Measurements from ENCODE around the gene PSAT1. TPM values are rescaled to one million over a fixed set of nuclear protein-coding genes. Genes with fewer than 3 reads are reported as not detected.

PSAT1 gene
- total and polyA plus RNA-seq, 2 of the 13 experiments (the other 11 are each of a cell fraction or from before 2014, with no cell fraction given): 135 to 229 TPM

DNA sequence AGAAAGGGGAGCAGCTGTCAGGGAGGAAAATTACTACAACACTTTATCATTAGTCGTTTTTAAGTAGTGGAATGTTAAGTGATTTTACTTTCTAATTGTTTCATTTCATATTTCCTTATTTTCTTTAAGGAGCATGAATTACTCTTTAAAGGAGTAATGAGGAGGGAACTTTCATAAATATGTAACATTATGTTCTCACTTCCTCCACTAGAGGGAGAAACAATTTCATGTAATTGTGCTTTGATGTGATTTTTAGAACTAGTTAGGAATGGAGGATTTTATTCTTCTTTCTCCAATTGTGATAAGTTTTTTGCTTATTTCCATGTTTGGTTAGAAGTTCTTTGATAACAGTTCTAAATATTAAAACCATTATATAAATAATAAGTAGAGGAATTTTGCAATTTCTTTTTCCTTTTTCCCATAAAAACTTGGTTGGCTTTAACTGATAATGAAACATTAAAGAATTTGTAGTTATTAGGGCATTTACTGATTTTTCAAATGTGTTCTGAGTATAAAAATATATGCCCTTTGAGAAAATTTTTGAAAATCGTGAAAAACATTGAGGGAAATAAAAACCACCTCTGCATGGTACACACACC, 35.4 kb upstream of the PSAT1 start:
- H4K20me1 ChIP-seq (ENCODE audit: insufficient read depth, low read length): no peaks in the 10 kb centered on the region
- no peaks in the 10 kb centered on the region for H3K9me3 ChIP-seq (ENCODE audit: low read length)
- POLR2A ChIA-PET: interaction anchor here (1.3 kb wide), 1 partner anchor 35 kb away, joined by 4 read pairs; no protein-coding TSS in a partner anchor
- no peak for ATAC-seq
- no peak overlapping the region for H3K27ac ChIP-seq (ENCODE audit: extremely low read length, insufficient read depth, low read length)
- peak; percentile 23 for DNase-seq (ENCODE audit: low spot score)
- FAIRE-seq: peak; percentile 30
- CTCF ChIA-PET (ENCODE audit: low intra/inter-chr PET ratio, low total read pairs): interaction anchor here (1.2 to 1.4 kb wide), 3 partner anchors 35 to 108 kb away, joined by 4 to 10 read pairs (median 5); partner anchors contain the start of gene PSAT1
- H3K36me3 ChIP-seq (replicated peaks in 1 of 2; ENCODE audit: control insufficient read depth in 1 of 2, insufficient read depth in 2 of 2, low read length in 2 of 2): peaks cover 3 to 19% of the 10 kb centered on the region in 2 experiments; a peak in 4 of 5 replicates
- in situ Hi-C loops (cut with HindIII; ENCODE audit: extremely low pct_ligation_motif_present, low pct_unique_long_range_greater_than_20kb): loop anchor here (5.0 to 10.0 kb wide), 2 partner anchors 53 to 106 kb away; no protein-coding TSS in a partner anchor
- no peaks in the 10 kb centered on the region for H3K4me1 ChIP-seq (ENCODE audit: insufficient read depth, low read length)
- H3K27me3 ChIP-seq (ENCODE audit: control insufficient read depth in 1 of 2, insufficient read depth in 2 of 2, low read length in 2 of 2): no peaks in the 10 kb centered on the region
- no peak overlapping the region for H3K4me2 ChIP-seq (ENCODE audit: low read depth, low read length)
- WGBS (ENCODE audit: low lambda C conversion rate): 29% methylated on average over 2 of the region's 2 CpGs
- no peak overlapping the region for H3K9ac ChIP-seq (ENCODE audit: insufficient read depth, low read depth, low read length)
- peak; percentile 79 for TF ChIP-seq STAG1 (CRISPR knock-in tag; IDR thresholded peaks at IDR 0.05)
- TF ChIP-seq, protein P1, sequence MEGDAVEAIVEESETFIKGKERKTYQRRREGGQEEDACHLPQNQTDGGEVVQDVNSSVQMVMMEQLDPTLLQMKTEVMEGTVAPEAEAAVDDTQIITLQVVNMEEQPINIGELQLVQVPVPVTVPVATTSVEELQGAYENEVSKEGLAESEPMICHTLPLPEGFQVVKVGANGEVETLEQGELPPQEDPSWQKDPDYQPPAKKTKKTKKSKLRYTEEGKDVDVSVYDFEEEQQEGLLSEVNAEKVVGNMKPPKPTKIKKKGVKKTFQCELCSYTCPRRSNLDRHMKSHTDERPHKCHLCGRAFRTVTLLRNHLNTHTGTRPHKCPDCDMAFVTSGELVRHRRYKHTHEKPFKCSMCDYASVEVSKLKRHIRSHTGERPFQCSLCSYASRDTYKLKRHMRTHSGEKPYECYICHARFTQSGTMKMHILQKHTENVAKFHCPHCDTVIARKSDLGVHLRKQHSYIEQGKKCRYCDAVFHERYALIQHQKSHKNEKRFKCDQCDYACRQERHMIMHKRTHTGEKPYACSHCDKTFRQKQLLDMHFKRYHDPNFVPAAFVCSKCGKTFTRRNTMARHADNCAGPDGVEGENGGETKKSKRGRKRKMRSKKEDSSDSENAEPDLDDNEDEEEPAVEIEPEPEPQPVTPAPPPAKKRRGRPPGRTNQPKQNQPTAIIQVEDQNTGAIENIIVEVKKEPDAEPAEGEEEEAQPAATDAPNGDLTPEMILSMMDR (CRISPR knock-in tag; IDR thresholded peaks at IDR 0.05): peak; percentile 66
- TF ChIP-seq RAD21 (CRISPR knock-in tag; IDR thresholded peaks at IDR 0.05): peak; percentile 20; the same call in 1 of the 2 replicates
- peak; percentile 65 for TF ChIP-seq SMC3 (IDR thresholded peaks at IDR 0.05; ENCODE audit: low read length)
- no peak for TF ChIP-seq TCF7 (IDR thresholded peaks at IDR 0.05; ENCODE audit: low read depth)
- no peaks in the 10 kb centered on the region for H3K79me2 ChIP-seq (ENCODE audit: insufficient read depth, low read length)
- no peak overlapping the region for H3K4me3 ChIP-seq (replicated peaks in 1 of 3; ENCODE audit: insufficient read depth in 1 of 3, low read depth in 2 of 3, low read length in 3 of 3)
- no peak overlapping the region for H2AFZ ChIP-seq (ENCODE audit: low read length)
- no TSS peak for BruUV-seq (replicated peaks)
- intact Hi-C loops (cut with micrococcal nuclease; ENCODE audit: unreplicated experiment): loop anchor here (1.0 to 5.0 kb wide), 4 partner anchors 35 to 108 kb away; no protein-coding TSS in a partner anchor

DNA sequence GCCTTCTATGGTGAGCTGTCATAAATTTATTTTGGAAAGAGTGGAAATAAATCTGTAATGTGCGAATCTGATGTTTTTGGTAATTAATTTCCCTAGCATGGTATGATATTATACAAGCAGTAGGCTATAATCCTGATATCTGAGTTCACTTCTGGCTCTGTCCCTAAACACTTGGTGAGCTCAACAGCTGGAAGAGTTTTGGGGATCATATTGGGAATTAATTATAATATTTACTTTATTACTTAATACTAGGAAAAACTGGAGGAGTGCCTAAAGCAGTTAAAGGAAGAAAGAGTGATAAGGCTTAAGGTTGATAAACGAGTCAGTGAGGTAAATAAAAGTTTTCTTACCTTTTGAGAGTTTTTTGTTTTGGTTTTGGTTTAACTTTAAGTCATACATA, 34.3 kb upstream of the PSAT1 start:
- no peaks in the 10 kb centered on the region for H4K20me1 ChIP-seq (ENCODE audit: insufficient read depth, low read length)
- ATAC-seq: no peak
- intact Hi-C loops (cut with micrococcal nuclease; ENCODE audit: unreplicated experiment): loop anchor here (5.0 kb wide), 2 partner anchors 50 to 65 kb away; no protein-coding TSS in a partner anchor
- FAIRE-seq: no peak
- in situ Hi-C loops (cut with HindIII; ENCODE audit: extremely low pct_ligation_motif_present, low pct_unique_long_range_greater_than_20kb): loop anchor here (5.0 to 10.0 kb wide), 2 partner anchors 52 to 105 kb away; no protein-coding TSS in a partner anchor
- no peak overlapping the region for H2AFZ ChIP-seq (ENCODE audit: low read length)
- H3K4me1 ChIP-seq (ENCODE audit: insufficient read depth, low read length): no peaks in the 10 kb centered on the region
- ChIA-PET CTCF (ENCODE audit: low intra/inter-chr PET ratio, low total read pairs) (no interaction called here), POLR2A (no interaction called here)
- no TSS peak for BruUV-seq (replicated peaks)
- no peaks in the 10 kb centered on the region for H3K9me3 ChIP-seq (ENCODE audit: low read length)
- no peak overlapping the region for H3K4me2 ChIP-seq (ENCODE audit: low read depth, low read length)
- DNase-seq (ENCODE audit: low spot score): no peak
- WGBS (ENCODE audit: low lambda C conversion rate): 93% methylated on average over 2 of the region's 2 CpGs
- peaks cover 3 to 28% of the 10 kb centered on the region in 2 experiments; a peak in 4 of 5 replicates for H3K36me3 ChIP-seq (replicated peaks in 1 of 2; ENCODE audit: control insufficient read depth in 1 of 2, insufficient read depth in 2 of 2, low read length in 2 of 2)
- no peak overlapping the region for H3K27ac ChIP-seq (ENCODE audit: extremely low read length, insufficient read depth, low read length)
- no peaks in the 10 kb centered on the region for H3K27me3 ChIP-seq (ENCODE audit: control insufficient read depth in 1 of 2, insufficient read depth in 2 of 2, low read length in 2 of 2)
- no peak overlapping the region for H3K9ac ChIP-seq (ENCODE audit: insufficient read depth, low read depth, low read length)
- H3K4me3 ChIP-seq (replicated peaks in 1 of 3; ENCODE audit: insufficient read depth in 1 of 3, low read depth in 2 of 3, low read length in 3 of 3): no peak overlapping the region
- no peaks in the 10 kb centered on the region for H3K79me2 ChIP-seq (ENCODE audit: insufficient read depth, low read length)
- TF ChIP-seq, protein P2, sequence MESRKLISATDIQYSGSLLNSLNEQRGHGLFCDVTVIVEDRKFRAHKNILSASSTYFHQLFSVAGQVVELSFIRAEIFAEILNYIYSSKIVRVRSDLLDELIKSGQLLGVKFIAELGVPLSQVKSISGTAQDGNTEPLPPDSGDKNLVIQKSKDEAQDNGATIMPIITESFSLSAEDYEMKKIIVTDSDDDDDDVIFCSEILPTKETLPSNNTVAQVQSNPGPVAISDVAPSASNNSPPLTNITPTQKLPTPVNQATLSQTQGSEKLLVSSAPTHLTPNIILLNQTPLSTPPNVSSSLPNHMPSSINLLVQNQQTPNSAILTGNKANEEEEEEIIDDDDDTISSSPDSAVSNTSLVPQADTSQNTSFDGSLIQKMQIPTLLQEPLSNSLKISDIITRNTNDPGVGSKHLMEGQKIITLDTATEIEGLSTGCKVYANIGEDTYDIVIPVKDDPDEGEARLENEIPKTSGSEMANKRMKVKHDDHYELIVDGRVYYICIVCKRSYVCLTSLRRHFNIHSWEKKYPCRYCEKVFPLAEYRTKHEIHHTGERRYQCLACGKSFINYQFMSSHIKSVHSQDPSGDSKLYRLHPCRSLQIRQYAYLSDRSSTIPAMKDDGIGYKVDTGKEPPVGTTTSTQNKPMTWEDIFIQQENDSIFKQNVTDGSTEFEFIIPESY (CRISPR knock-in tag; IDR thresholded peaks at IDR 0.05): no peak
- TF ChIP-seq ZMAT3 (CRISPR knock-in tag; conservative IDR thresholded peaks at IDR 0.05): no peak
- TF ChIP-seq FOXP4 (CRISPR knock-in tag; IDR thresholded peaks at IDR 0.05): no peak
- no peak for TF ChIP-seq ZSCAN12 (CRISPR knock-in tag; IDR thresholded peaks at IDR 0.05)
- no peak for TF ChIP-seq ZNF296 (CRISPR knock-in tag; conservative IDR thresholded peaks at IDR 0.05)
- TF ChIP-seq SMARCC2 (IDR thresholded peaks at IDR 0.05): no peak
- TF ChIP-seq ETV6 (CRISPR knock-in tag; conservative IDR thresholded peaks at IDR 0.05): no peak
- TF ChIP-seq CEBPB (IDR thresholded peaks at IDR 0.05; ENCODE audit: borderline replicate concordance, low read depth, low read length): no peak

Data from HepG2 (cell line).